Renal cortical epithelial cell (primary cell): Measurements from ENCODE around the gene C6orf163. TPM values are rescaled to one million over a fixed set of nuclear protein-coding genes. Genes with fewer than 3 reads are reported as not detected.
A peak's percentile ranks its signal among the peaks of the same experiment; 100 is the strongest.
"Not testable (repeated sequence)": the region's sequence is repeated elsewhere in the genome, so short reads cannot be mapped to it uniquely, and the experiment has no call there.

Experiments used
- DNase-seq: peaks from one replicate; pipeline ENCODE4 v3.0.0-alpha.2; 2011; ENCODE audit warnings: low read depth
- total RNA-seq: library from RNA; depleted of rRNA; stranded (reverse); fragments of >200 nt; gene quantifications from 2 replicates; pipeline ENCODE4 v1.2.3, GENCODE V29; 2014

Gene C6orf163
- total RNA-seq = 2.1 TPM in 1 of 2 replicates, not detected in the other

DNA sequence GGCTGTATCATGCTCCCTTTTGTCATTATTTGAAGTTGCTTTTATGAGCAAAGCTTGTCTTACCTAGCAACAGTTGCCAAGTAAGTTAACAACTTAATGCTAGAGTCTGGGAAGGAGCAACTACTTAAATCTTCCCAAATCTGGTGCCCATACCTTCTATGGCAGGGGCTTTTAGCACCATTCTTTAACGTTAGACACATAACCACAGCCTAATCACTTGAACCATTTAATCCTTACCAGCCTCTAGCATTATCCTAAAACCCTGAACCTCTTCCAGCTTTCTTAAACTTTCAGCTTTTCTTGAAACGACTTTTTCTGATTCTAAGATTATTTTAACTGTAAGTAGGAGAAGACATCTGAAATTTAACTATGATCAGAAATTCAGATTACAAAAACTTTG, at the start of gene C6orf163:
Gene C6orf163 (plus strand): TSS at position 83 of the 400 bp plus-strand sequence. CDS start 287 bp downstream, at position 370.
- no peak for DNase-seq

- DNase-seq = no peak
Measured at GRCh38 chr6:87297119-87297518, 47.5 kb upstream of the C6orf163 start.

- DNase-seq = not testable (repeated sequence)
Measured at GRCh38 chr6:87301277-87301676, 43.3 kb upstream of the C6orf163 start.

GRCh38 chr6:87308970-87309369, 35.6 kb upstream of the C6orf163 start:
- DNase-seq = peak; percentile 9

DNA sequence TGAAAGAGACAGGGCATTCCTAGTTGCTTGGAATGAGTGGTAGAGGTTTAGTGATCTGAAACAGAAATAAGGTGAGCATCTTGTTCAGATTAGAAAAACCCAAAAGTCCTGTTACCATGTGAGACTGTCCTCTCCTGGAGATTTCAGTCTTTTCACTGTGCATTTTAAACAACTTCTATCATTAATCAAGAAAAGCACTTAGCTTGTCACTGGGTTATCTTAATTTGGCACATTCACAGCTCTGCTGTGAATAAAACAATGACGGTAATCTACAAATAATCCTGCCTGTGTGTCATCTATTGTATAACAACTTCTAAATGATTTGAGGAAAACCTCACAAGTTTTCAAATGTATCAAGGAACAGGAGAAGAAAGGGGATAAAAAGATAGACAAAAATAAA, 31.8 kb upstream of the C6orf163 start:
- DNase-seq = no peak

- DNase-seq = no peak
Measured at GRCh38 chr6:87315071-87315470, 29.5 kb upstream of the C6orf163 start.

GRCh38 chr6:87319271-87319987, 25.2 kb upstream of the C6orf163 start:
- no peak for DNase-seq

DNA sequence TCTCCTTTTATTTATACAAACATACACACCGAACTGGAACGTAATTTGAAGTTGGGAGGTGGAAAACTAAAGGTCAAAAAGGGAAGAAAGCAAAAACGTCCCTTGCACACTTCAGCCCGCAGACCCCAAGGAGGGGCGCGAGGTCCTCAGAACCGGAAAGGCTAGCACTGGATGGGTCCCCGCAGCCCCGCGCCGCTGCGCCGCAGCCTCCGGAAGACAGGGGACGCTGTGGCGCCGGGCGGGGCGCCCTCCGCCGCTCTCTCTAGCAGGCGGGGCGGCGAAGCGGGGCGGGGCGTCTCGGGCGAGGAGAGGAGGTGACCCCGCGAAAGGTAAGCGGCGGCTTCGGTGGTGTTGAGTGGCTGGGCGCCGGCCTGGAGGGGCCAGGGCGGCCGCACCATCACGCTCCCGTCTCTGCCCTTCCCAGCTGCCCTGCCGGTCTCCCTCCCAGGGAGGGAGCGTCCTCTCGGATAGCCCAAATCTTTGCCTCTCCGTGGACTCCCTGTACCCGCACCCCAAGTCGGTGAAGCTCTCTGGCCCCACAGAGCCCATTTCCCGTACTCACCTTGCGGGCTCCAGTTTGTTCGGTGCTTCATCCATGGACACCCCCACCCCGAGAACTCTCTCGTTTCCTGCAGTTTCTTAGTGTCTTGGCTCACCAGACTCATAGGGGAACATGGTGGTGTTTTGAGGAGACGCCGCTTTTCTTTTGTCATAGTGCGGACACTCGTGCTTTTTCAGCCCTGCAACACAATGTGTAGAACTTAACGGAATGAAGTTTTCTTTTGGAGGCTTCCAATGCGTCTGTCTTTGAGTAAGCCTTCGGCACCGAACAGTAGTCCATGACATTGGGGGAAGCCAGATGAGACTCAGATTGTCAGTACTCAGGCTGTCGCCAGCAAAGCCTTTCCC, 22.1 kb upstream of the C6orf163 start, which contains the start of gene SMIM8:
Gene SMIM8 (plus strand): TSS at position 285 of the 909 bp plus-strand sequence. CDS start 14,444 bp downstream, outside the sequence.
- peak; percentile 27 for DNase-seq

- not testable (repeated sequence) for DNase-seq
Measured at GRCh38 chr6:87323880-87324279, 20.7 kb upstream of the C6orf163 start.

- no peak for DNase-seq
Measured at GRCh38 chr6:87330961-87331360, 13.7 kb upstream of the C6orf163 start.

GRCh38 chr6:87333033-87333432, 11.6 kb upstream of the C6orf163 start:
- DNase-seq = no peak

DNA sequence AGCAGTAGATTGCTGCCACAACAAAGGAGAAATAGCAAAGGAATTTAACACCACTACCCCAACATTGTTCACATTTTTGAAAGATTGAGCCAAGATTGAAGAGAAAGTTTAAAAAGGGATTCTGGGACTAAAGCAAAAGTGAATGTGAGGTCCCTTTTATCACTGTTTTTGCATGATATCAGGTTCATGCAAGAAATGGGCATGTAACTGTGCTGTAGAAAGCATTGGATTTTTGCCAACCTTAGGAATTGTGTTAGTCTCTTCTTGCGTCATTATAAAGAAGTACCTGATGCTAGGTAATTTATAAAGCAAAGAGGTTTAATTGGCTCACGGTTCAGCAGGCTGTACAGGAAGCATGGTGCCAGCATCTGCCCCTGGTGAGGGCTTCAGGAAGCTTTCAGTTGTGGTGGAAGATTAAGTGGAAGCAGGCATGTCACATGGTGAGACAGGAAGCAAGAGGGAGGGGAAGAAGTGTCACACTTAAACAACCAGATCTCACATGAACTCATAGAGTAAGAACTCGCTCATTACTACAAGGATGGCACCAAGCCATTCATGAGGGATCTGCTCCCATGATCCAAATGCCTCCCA, 10.9 kb upstream of the C6orf163 start:
- peak; percentile 11 for DNase-seq

DNA sequence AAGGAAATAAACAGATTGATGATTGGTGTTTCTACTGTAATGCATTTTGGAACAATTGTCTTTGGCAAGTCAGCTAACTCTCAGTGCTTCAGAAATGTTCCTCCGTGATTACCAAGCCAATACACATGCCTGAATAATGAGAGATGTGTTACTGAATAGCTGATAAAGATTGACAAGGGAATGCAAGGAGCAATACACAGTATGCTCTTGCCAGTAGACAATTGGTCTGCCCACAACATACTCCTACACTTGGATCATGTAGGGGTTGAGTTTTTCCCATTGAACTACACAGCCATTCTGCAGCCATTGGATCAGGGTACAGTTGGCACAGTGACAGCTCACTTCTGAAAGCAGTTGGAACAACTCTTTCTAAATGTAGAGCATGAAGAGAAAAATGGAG, 9.9 kb upstream of the C6orf163 start:
- DNase-seq = no peak

GRCh38 chr6:87336367-87336766, 8.2 kb upstream of the C6orf163 start:
- DNase-seq = no peak

DNA sequence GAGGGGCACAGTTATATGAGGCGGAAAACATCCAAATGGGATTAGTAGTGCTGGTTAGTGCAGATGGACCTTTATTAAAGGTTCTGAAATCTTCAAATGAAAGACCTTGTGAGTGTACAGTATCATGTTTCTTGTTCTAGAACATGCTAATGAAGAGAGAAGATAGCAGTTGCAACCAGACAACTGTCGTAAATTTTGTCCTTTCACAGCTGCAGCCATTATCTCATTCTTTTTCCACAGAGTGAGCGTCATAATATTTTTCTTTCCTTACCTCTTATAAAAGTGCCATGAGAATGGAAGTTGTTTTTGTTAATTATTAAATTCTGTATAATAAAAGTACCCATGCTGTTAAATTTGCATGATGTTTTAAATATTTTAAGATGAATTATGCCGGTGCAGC, 4.4 kb upstream of the C6orf163 start:
- DNase-seq = no peak

DNA sequence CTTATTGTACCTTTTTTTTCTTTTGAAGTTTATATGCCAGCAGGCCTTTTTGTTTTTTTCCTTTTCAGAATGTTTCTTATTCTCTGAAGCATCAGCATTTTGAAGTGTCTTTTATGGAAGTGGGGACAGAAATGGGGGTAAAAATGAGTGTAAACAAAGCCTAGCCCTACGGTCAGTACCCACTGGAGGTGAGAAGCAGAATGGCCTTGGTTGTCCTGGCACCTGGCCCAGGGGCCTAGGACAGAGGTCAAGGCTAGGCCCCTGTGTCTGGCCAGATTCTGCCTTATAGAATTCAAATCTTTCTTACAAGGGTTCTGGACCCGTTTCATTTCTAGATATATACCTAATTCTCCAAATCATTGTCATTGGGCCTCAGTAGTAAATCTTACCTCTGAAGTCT, 3.5 kb upstream of the C6orf163 start:
- DNase-seq = no peak

- DNase-seq = peak; percentile 57
Measured at GRCh38 chr6:87341899-87342298, 2.7 kb upstream of the C6orf163 start.

GRCh38 chr6:87342829-87343228, 1.8 kb upstream of the C6orf163 start:
- DNase-seq = no peak

GRCh38 chr6:87346700-87347099, 2.1 kb downstream of the C6orf163 start:
- no peak for DNase-seq

GRCh38 chr6:87349896-87350295, 5.3 kb downstream of the C6orf163 start:
- no peak for DNase-seq

GRCh38 chr6:87350516-87350915, 5.9 kb downstream of the C6orf163 start:
- DNase-seq = peak; percentile 47

GRCh38 chr6:87351583-87351982, 7.0 kb downstream of the C6orf163 start:
- DNase-seq = no peak
